Epidermal melanocyte (primary cell): ENCODE data around the gene GLA.
A peak's percentile ranks its signal among the peaks of the same experiment; 100 is the strongest.

ENCODE experiments used
- DNase-seq: peaks from one replicate; pipeline ENCODE4 v3.0.0; 2011; ENCODE audit warnings: low spot score; ENCODE audit not compliant: insufficient read length

The GLA gene

GRCh38 chrX:101407748-101408531, at the start of gene GLA, which contains the start of gene HNRNPH2:
Gene GLA (minus strand): TSS chrX:101407925. CDS start chrX:101407903, 22 bp downstream.
Gene HNRNPH2 (plus strand): TSS chrX:101408222. CDS start chrX:101411989, 3,767 bp downstream.
- DNase-seq = peak; percentile 63

- DNase-seq = no peak
Observed at GRCh38 chrX:101452056-101452455, 44.3 kb upstream of the GLA start.

- DNase-seq = no peak
Observed at GRCh38 chrX:101450961-101451360, 43.2 kb upstream of the GLA start.

- no peak for DNase-seq
Observed at GRCh38 chrX:101450085-101450484, 42.4 kb upstream of the GLA start.

GRCh38 chrX:101449279-101449678, 41.6 kb upstream of the GLA start:
- DNase-seq = no peak

GRCh38 chrX:101442085-101442484, 34.4 kb upstream of the GLA start:
- no peak for DNase-seq

GRCh38 chrX:101430457-101431078, 22.8 kb upstream of the GLA start:
- no peak for DNase-seq

GRCh38 chrX:101429934-101430333, 22.2 kb upstream of the GLA start:
- peak; percentile 17 for DNase-seq

GRCh38 chrX:101427954-101428353, 20.2 kb upstream of the GLA start:
- DNase-seq = no peak

- DNase-seq = no peak
Observed at GRCh38 chrX:101419489-101419888, 11.8 kb upstream of the GLA start.

- DNase-seq = no peak
Observed at GRCh38 chrX:101417981-101418841, 10.5 kb upstream of the GLA start.

- DNase-seq = no peak
Observed at GRCh38 chrX:101417190-101417589, 9.5 kb upstream of the GLA start.

- no peak for DNase-seq
Observed at GRCh38 chrX:101416691-101417090, 9.0 kb upstream of the GLA start.

GRCh38 chrX:101415180-101416145, 7.7 kb upstream of the GLA start:
- peak; percentile 26 for DNase-seq

- no peak for DNase-seq
Observed at GRCh38 chrX:101411984-101412383, 4.3 kb upstream of the GLA start.

- no peak for DNase-seq
Observed at GRCh38 chrX:101410461-101410860, 2.7 kb upstream of the GLA start.

- no peak for DNase-seq
Observed at GRCh38 chrX:101409043-101409442, 1.3 kb upstream of the GLA start.

GRCh38 chrX:101408532-101408841, 762 bp upstream of the GLA start:
- DNase-seq = no peak

GRCh38 chrX:101407167-101407747, 468 bp downstream of the GLA start:
- no peak for DNase-seq

- no peak for DNase-seq
Observed at GRCh38 chrX:101399825-101400224, 7.9 kb downstream of the GLA start.

GRCh38 chrX:101398694-101399093, 9.0 kb downstream of the GLA start:
- DNase-seq = no peak
